Middle frontal gyrus (tissue), 1 donor: ENCODE data around the gene NRL.

ENCODE experiments used
- DNase-seq: peaks from one replicate; pipeline ENCODE4 v3.0.0-alpha.2; 2015; ENCODE audit warnings: low spot score; ENCODE audit errors: extremely low spot score

Gene NRL

DNA sequence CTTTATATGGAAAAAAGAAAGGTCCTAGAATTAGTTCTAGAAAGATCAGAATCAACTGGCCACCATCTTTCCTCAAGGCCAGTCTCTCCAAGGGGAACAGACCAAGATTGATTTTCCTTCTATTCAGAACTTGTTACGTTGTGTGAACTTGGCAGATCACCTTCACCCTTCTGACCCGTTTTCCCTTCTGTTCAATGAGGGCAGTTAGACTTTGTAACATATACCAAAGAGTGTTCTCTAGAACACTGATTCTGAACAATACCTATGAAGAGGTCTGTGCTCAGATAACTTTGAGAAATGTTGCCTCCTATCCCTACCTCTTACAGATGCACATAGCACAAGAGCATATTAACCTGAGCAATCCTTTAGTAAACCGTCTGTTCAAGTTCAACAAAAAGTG is 31.3 kb downstream of the NRL start:
- DNase-seq: no peak

DNA sequence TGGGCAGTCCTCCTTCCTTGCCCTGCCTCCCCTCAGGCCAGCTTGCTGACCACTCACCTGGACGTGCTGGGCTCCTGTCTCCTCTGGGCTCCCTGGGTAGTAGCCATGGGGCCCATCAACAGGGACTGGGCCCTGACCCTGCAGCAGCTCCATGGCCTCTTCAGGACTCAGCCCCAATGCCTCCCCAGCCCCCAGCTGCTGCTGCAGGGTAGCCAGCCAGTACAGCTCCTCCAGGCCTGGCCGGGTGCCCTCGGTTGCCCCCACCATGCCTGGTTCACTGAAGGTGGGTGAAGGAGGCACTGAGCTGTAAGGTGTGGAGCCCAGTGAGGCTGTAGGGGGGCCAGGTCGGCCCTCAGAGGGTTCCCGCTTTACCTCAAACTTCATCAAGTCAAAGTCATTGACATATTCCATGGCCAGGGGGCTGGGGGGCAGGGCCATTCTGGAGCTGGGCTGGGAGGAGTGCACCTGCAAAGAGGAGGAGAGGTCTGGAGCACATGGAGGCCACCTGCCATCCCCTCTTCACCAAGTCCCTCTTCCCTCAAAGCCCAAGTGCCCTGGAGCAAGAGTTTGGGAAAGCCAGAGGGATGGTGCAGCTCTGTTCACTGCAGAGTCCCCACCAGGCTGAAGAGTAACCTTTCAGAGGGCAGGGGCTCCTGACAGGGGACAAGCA is 32.2 kb downstream of the NRL start:
- no peak for DNase-seq

DNA sequence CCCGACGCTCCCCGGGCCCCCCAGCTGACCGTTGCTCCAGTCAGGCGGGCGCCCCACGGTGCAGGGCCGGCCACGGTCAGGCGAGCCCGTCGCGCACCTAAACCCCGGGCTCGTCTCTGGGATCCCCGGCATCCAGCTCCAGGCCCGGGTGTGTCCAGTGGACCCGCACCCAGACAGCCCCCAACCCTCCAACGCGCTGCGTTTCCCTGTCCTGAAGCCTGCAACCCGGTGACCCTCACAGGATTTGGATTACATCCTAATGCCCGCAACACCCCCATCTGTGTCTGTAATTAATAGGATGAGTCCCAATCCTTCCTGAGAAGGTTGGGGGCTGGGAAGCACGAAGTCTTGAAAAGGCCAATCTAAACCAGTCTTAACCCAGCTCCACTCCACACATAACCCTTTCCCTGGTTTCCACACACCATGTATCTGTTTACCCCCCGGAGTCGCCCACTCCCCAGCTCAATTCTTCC is 33.0 kb downstream of the NRL start:
- no peak for DNase-seq

DNA sequence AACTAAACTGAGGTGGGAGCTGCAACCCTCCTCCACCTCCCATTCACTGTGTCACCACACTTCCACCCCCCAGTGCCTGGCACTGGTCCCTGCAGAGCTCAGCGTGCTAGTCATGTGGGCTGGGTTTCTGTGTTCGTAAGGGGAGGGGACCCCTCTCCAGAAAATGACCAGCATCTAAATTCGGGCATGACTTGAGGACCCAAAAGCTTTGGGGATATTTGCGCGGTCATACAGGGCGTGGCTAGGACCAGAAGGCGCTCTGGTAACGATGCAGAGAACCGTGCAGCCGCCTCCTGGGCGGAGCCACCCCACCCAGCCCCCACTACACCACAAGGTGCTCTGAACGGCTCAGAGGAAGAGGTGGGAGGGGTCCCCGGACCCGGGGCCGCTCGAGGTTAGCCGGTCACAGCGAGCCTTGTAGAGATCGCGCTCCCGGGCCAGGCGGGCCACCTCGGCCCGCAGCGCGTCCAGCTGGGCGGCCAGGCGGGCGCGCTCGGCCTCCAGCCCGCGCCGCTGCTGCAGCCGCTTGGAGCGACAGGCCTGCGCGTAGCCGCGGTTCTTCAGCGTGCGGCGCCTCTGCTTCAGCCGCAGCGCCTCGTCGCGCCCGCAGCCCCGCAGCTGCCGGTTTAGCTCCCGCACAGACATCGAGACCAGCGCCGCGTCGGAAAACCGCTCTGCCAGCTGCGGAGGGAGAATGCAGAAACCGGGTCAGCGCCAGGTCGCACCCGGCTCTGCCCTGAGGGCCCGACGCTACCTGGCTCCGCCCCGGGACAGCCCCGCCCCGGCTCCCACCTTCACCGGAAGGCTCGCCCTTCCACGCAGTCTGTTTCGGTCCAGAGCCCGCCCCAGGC is 33.6 kb downstream of the NRL start:
- peak; percentile 39 for DNase-seq

DNA sequence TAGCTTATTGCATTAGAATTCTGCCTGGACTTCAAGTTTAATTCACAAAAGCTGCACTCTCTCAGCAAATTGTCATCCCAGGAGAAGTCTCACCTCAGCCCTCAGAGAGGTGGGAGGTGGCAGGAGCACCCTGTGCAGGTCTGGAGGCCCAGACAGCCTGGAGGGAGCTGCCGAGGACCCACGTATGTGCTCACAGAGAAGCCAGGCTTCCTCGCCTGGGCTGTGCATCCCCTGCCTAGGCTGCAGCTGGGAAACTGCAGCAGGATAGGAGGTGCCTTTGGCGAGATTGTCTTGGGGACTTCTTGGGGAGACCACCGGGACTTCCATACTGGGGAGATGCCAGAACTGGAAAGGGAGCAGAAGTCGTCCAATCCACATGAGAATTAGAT is 34.6 kb downstream of the NRL start:
- DNase-seq: no peak

DNA sequence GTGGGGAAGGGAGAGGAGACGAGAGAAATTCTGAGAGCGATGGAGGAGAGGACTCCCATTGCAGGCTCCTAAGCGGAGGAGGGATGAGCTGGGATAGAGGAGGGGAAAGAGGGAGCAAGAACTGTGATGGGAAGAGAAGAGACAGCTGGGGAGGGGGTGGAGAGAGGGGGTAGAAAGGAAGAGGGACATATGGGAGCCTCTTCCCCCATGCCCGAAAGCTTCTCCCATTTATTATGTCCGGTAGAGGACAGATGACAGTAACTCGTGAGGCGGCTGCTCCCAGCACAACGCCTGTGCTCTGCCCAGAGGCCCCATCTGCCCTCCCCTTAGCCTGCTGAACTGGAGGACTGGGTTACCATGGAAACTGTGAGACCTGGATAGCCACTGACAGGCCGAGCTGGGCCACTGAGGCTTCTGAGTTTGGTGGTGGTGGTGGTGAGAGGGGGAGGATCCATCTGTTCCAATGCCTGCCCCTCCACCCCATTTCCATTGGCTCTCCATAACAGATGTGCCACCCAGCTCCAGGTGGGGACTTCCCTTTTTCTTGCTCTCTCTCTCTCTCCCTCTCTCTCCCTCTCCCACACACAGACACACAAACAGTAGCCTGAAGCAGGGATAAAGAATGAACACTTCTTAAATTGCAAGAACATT is 35.1 kb downstream of the NRL start:
- no peak for DNase-seq

DNA sequence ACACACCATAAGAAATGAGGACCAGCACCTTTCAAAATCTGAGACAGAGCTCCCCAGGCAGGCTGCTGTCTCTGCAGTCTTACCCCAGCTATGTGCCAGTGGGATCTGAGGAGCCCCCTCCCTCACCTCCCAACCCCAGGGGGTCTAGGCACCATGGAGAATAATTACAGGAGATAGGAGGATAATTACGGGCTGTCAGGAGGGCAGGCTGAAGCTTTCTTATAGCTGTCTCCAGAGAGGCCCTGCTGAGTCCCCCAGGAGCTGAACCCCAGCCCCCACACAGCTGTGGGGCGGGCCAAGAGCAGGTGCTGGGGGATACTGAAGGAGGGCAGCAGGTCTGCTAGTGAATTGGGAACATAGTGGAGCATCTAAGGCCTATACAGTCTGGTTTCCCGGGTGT is 36.6 kb downstream of the NRL start:
- no peak for DNase-seq

DNA sequence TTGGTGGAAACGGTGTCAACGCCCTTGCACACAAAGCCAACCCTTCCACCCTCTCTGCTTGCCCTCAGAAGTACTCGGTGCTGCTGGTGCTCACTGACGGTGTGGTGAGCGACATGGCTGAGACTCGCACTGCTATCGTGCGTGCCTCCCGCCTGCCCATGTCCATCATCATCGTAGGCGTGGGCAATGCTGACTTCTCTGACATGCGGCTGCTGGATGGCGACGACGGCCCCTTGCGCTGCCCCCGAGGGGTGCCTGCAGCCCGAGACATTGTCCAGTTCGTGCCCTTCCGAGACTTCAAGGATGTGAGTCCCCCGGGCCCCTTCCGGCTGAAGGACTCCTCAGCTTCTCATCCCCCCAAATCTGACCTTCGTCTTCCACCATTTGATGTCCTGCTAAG is 37.7 kb downstream of the NRL start:
- DNase-seq: no peak

DNA sequence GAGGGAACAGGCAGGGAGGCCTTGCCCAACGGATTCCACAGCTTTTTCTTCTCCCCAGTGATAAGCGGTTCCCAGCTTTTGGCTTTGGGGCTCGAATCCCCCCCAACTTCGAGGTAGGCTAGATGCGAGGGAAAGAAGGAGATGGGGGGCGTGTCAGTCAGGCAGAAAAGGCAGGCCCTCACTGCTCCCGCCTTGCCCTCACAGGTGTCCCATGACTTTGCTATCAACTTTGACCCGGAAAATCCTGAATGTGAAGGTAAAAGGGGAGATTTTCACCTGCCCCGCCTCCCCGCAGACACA is 38.5 kb downstream of the NRL start:
- no peak for DNase-seq

DNA sequence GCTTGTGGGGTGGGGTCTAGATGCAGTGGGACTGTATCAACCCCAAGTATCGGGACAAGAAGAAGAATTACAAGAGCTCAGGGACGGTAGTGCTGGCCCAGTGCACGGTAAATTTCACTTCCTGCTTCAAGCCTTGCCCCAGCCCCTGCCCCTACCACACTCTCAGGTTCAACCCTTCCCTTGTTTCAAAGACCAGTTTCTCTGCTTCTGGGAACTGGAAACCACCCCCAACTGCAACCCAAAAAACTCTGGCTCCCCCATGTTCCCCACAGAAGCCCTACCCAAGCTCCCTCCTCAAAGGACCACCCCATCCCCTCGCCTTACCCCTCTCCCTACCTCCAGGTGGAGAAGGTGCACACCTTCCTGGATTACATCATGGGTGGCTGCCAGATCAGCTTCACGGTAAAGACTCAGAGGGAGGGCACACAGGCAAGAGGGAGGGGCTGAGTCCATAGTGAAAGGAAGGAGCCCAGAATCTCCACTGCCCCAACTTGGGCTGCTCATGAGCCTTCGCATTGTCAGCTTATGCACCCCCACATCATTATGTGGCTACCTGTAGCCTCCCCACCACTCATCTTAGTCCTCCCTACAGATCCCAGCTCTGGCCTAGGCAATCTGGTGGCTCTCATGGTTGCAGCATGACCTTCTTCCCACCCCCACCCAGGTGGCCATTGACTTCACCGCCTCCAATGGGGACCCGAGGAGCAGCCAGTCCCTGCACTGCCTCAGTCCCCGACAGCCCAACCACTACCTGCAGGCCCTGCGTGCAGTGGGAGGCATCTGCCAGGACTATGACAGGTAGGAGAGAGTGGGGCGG is 39.1 kb downstream of the NRL start:
- DNase-seq: no peak

DNA sequence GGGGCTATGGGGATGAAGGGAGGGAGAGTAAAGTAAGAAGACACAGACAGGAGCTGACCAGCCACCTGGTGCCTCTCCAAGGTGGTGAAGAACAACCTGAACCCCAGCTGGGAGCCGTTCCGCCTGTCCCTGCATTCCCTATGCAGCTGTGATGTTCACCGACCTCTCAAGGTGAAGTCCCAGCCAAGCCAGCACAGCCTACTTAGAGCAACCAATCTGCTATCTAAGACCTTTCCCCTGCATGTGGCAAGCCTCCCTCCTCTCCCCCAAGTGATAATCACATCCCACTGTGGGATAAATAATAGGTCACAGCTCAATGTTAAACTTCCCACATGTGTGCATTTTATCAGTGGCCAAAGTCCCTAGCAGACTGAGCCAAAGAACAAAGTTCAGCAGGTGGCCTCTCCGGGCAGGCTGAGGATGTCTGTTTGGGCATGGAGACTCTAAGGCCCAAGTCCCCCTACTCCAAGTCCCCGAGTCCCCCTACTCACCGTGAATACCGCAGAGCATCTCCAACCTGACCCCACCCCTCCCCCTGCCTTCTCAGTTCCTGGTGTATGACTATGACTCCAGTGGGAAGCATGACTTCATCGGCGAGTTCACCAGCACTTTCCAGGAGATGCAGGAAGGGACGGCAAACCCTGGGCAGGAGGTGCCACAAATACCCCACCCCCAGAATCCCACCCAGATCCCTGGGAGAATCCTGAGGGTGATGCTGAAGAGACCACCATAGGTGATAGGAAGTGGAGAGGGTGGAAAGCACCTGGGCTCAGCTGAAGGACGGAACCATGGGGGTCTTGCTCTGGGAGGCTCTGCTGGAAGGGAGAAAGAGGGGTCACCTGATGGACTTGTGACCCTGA is 39.9 kb downstream of the NRL start:
- no peak for DNase-seq

DNA sequence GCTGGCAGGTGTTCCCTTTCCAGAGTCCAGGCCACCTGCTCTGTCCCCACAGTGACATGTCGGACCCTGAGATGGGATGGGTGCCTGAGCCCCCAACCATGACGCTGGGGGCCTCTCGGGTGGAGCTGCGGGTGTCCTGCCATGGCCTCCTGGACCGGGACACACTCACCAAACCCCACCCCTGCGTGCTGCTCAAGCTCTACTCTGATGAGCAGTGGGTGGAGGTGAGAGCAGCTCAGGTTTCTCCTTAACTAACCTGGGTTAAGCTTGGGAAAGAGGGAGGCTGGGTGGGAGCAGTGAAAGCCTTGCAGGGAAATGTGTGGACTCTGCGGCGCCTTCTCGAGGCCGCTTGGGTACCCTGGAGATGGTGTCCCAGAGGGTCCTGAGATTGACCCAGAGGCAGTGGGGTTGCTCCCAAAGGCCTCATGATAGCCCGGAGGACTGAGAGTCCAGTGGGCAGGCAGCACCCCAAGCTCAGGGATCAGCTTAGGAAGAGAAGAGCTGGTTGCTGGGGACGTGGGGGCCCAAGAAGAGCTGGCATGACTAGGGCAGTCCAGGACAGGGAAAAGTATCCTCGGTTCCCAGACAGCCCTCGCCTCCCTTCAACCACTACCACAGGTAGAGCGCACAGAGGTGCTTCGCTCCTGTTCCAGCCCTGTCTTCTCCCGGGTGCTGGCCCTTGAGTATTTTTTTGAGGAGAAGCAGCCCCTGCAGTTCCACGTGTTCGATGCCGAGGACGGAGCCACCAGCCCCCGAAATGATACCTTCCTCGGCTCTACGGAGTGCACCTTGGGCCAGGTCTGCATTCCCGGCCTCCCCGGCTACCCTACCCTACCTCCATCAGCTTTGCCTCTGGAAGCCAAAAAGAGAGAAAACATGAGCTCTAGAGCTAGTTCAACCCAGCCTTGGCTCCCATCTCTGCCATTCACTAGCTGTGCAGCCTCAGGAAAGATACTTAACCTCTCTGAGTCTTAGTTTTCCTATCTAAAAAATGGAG is 41.6 kb downstream of the NRL start:
- no peak for DNase-seq

DNA sequence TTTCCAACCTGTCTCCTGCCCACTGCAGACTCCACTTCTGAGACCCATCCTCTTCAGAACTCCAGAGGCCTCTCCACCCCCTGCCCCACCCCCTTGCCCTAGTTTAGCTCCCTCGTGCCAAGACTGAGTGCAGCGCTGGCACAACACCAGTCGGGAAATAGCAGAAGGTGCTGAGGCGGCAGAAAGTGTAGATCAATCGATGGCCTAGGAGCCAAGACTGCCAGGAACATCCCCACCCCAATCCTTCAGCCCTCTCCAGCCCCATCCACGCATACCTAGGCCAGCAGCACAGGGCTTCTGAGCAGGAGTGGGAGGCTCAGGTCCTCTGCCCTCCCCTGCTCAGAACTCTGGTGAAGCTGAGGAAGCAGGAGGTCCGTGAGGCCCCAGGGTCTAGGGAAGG is 42.3 kb downstream of the NRL start:
- no peak for DNase-seq

DNA sequence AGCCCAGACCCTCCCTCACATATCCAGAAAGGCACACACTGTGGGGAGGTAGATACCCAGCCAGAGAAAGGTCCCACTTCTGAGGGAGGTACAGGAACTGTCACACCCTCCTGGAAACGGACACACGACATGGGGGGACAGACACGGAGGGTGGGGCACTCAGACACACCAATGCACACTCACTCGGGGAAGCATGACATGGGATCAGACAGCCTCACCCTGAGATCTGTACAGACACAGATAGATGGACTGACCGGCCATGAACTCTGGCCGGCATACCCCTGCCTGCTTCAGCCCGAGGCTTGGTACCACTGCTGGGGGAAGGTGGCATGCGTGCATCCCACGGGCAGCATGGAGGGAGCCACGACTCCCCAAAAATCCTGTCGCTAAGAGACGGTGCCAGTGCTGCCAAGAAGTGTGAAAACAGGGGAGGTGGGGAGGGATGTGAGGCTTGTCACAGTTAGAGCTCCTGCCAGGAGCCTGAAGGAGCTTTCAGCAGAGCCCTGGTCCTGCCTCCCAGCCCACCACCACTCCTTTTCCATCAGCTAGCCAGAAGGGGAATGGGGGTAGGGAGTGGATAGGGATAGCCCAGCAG is 42.8 kb downstream of the NRL start:
- DNase-seq: no peak

DNA sequence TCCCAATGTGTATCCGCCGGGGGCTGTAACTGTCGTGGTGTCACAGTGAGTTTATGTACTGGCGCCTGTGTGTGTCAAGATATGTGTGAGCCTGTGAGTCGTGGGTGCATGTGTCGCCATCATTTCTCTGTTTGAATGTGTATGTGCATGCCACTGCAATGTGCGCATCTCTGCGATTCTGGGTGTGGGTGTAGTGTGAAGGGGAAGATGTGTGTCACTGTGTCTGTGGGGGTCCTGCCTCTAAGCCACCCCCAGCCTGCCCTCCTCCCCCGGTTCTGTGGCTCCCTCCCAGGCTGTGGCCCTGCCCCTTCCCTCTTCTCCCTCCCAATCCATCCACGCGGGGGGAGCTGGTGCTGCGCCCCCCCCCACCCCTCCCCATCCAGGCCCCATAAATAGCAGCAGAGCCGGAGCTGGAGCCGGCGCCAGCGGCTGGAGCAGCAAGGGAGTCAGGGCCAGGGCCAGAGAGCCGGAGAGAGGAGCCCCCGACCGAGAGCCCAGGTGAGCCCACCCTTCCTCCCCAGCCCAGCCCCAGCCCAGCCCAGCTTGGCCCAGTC is 43.5 kb downstream of the NRL start, which contains the start of gene CPNE6:
Gene CPNE6, plus strand, starts transcription at position 419 of the 554 bp plus-strand sequence. CDS start 1,375 bp downstream, outside the sequence.
- DNase-seq: no peak

DNA sequence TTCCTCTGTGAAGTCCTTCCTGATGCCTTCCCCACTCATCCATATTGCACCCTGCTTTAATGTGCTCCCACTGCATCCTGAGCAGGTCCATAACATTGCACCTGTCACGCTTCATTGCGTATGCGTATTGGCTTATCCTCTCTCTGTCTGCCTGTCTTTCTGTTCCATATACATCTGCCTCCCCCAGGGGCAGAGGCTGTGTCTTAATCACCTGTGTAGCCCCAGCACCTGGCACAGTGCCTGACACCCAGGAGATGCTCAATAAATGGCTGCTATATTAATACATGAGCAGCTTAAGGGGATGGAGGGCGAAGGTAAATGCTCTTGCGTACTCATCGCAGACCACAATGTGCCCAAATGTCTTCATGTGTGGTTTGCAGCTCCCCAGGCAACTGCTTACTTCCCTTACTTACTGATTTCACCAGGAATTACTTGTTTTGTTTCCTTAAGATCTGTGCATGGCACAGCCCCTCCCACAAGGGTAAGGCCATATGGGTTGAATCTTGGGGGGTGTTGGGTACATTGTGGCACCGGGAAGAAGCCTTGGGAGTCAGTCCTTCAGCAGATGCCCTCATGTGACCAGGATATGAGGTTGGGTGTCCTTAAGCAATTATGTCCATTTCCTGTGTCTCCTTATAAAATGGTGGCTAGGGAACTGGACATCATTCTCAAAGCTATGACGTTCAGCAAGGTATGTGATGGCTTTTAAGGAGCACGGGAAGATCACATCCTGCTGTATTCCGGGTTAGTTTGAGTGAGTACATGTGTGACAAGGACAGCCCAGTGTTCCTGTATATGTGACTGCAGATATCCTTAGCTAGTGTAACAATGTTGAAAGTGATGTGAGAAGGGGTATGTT is 44.2 kb downstream of the NRL start:
- no peak for DNase-seq

DNA sequence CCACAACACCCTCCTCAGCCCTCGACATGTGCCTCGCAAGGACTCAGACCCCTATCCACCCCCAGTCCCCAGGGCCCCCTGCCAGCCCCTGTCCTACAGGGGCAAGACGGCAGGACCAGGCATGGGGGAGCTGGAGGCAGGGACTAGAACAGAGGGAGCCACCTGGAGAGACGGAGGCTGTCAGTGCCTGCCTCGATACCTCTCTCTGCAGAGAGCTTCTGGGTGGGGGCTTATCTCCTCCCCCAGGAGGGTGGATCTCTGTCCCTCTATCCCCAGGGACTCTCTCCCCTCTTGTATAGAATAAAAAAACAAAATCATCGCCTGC is 45.4 kb downstream of the NRL start:
- no peak for DNase-seq
